OCI-LY3 (cell line): Measurements from ENCODE around the gene MGP.

Experiments used
- EZH2phosphoT487 ChIP-seq: fragments of 200-600 bp; shearing (Covaris generic); IDR thresholded peaks from 2 replicates; pipeline ENCODE4 v1.6.1; 2018; ENCODE audit warnings: antibody characterized with exemption, mixed run types, low read depth
- TF ChIP-seq, protein P1 (sequence below): fragments of 200-600, 300-600 bp; sonication (generic); IDR thresholded peaks from 2 replicates; pipeline ENCODE4 v1.5.1; 2014; ENCODE audit warnings: antibody characterized with exemption, low read length, low read depth

DNA sequence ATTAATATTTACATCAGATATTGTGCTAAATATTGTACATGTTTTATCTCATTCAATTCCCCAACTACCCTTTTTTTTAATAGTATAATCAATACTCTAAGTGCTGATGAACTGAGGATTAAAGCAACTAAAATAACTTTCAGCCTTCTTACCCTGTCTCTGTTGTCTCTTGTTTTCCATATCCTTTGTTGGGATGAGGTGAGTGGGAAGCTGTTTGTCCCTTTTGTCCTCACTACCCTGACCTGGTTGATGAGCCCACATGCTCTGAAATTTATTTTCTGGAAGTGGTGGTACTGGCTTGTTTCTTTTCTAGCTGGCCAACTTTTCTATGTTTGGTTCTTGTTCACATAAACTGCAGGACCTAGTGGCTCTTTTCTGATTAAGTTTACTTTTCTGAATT is 32.8 kb downstream of the MGP start:
- TF ChIP-seq, protein P1, sequence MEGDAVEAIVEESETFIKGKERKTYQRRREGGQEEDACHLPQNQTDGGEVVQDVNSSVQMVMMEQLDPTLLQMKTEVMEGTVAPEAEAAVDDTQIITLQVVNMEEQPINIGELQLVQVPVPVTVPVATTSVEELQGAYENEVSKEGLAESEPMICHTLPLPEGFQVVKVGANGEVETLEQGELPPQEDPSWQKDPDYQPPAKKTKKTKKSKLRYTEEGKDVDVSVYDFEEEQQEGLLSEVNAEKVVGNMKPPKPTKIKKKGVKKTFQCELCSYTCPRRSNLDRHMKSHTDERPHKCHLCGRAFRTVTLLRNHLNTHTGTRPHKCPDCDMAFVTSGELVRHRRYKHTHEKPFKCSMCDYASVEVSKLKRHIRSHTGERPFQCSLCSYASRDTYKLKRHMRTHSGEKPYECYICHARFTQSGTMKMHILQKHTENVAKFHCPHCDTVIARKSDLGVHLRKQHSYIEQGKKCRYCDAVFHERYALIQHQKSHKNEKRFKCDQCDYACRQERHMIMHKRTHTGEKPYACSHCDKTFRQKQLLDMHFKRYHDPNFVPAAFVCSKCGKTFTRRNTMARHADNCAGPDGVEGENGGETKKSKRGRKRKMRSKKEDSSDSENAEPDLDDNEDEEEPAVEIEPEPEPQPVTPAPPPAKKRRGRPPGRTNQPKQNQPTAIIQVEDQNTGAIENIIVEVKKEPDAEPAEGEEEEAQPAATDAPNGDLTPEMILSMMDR: no peak
- no peak for TF ChIP-seq EZH2phosphoT487
